Progenitor cell of endocrine pancreas (in vitro differentiated cells): ENCODE measurements around the gene CSRNP3. TPM values are rescaled to one million over a fixed set of nuclear protein-coding genes. Genes with fewer than 3 reads are reported as not detected.

Experiments
- DNase-seq: peaks from one replicate; pipeline ENCODE4 v3.0.0; 2021; ENCODE audit warnings: low spot score; ENCODE audit not compliant: unreplicated experiment
- H3K27ac Mint-ChIP-seq: 2 replicates; pipeline ENCODE4 v1.8.0; 2021; ENCODE audit warnings: mild to moderate bottlenecking, moderate library complexity, mixed read lengths
- H3K27me3 Mint-ChIP-seq: 2 replicates; pipeline ENCODE4 v1.8.0; 2021; ENCODE audit warnings: mixed read lengths
- H3K36me3 Mint-ChIP-seq: 2 replicates; pipeline ENCODE4 v1.8.0; 2022; ENCODE audit warnings: mixed read lengths; ENCODE audit not compliant: insufficient read depth
- H3K4me1 Mint-ChIP-seq: 2 replicates; pipeline ENCODE4 v1.8.0; 2021; ENCODE audit warnings: low read depth, mixed read lengths
- H3K4me3 Mint-ChIP-seq: 2 replicates; pipeline ENCODE4 v1.8.0; 2021; ENCODE audit warnings: low read depth, mild to moderate bottlenecking, moderate library complexity, mixed read lengths
- H3K9me3 Mint-ChIP-seq: 2 replicates; pipeline ENCODE4 v1.8.0; 2021; ENCODE audit warnings: low read depth, mixed read lengths
- total RNA-seq: library from RNA; stranded (reverse); gene quantifications from 2 replicates; pipeline ENCODE4 v1.2.1, GENCODE V29; 2021
- TF ChIP-seq, protein P1 (sequence below): fragments of 200-600 bp; sonication (generic); IDR thresholded peaks from one replicate; pipeline ENCODE4 v1.5.0; 2021; ENCODE audit warnings: antibody characterized with exemption, mild to moderate bottlenecking; ENCODE audit not compliant: unreplicated experiment

Gene CSRNP3
- total RNA-seq, 1 donor from 2014 or later, result 10.7 TPM

DNA sequence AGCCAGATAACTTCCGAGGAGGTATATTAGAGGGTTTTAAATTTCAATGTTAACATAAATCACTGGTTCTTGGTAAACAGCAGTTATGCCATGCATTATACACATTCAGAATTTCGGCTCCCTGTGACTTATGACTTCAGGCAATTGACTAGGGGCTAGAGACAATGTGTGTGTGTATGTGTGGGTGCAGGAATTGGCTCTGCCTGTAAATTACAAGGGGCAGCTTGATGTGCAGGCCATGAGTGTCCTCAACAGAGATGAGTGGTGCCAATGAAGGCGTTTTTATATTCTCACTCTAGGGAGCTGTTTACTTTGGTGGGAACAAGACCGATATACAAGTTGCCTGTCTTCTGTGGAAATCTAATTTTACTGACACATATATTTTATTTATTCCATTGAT, 161.6 kb downstream of the CSRNP3 start:
- no peaks in the 10 kb centered on the region for H3K27me3 Mint-ChIP-seq
- H3K9me3 Mint-ChIP-seq, result no peaks in the 10 kb centered on the region
- TF ChIP-seq, protein P1, sequence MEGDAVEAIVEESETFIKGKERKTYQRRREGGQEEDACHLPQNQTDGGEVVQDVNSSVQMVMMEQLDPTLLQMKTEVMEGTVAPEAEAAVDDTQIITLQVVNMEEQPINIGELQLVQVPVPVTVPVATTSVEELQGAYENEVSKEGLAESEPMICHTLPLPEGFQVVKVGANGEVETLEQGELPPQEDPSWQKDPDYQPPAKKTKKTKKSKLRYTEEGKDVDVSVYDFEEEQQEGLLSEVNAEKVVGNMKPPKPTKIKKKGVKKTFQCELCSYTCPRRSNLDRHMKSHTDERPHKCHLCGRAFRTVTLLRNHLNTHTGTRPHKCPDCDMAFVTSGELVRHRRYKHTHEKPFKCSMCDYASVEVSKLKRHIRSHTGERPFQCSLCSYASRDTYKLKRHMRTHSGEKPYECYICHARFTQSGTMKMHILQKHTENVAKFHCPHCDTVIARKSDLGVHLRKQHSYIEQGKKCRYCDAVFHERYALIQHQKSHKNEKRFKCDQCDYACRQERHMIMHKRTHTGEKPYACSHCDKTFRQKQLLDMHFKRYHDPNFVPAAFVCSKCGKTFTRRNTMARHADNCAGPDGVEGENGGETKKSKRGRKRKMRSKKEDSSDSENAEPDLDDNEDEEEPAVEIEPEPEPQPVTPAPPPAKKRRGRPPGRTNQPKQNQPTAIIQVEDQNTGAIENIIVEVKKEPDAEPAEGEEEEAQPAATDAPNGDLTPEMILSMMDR, result no peak
- H3K27ac Mint-ChIP-seq, result no peak overlapping the region
- peaks cover 6% of the 10 kb centered on the region for H3K4me1 Mint-ChIP-seq
- DNase-seq, result no peak
- H3K4me3 Mint-ChIP-seq, result no peak overlapping the region
- peaks cover 1% of the 10 kb centered on the region for H3K36me3 Mint-ChIP-seq

DNA sequence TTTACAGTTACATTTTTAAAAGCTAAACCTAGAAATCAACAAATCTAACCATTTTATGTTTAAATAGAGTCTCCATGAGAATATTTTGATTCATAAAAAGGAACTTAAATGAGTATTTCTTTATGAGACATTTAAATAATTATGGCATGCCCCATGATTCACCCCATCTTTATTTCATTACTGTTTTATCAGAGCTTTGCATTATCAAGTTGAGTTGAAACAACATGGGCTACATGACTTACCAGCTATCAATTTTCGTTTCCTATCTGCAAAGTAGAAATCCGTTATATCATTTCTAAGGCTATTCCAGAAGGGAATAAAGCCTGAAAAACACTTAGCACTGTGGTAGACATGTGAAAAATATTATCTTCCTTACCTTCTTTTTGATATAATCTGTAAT, 163.1 kb downstream of the CSRNP3 start:
- no peaks in the 10 kb centered on the region for H3K9me3 Mint-ChIP-seq
- TF ChIP-seq, protein P1, result no peak
- peaks cover 1% of the 10 kb centered on the region for H3K36me3 Mint-ChIP-seq
- peaks cover 6% of the 10 kb centered on the region for H3K4me1 Mint-ChIP-seq
- no peak for DNase-seq
- H3K27me3 Mint-ChIP-seq, result no peaks in the 10 kb centered on the region
- H3K27ac Mint-ChIP-seq, result no peak overlapping the region
- no peak overlapping the region for H3K4me3 Mint-ChIP-seq

DNA sequence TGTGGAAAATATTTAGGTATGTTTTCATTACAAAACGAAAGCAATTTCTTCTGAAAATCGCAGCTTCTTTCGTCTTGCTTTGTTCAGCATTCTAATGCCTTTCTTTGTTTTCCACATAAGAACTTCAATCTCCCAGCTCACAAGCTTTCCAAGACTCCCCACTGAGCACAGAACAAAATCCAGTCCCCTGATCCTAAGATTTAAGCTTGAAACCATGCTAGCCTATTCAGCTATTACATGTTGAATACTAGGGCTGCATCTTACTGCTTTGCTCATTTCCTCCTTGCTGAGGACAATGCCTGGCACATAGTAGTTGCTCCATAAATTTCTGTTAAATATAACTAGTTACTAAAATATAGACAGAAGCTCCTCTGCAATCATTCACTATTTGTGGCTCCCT, 163.9 kb downstream of the CSRNP3 start:
- TF ChIP-seq, protein P1, result no peak
- Mint-ChIP-seq H3K27me3 (no peaks in the 10 kb centered on the region), H3K4me3 (no peak overlapping the region), H3K9me3 (no peaks in the 10 kb centered on the region), H3K36me3 (no peaks in the 10 kb centered on the region), H3K27ac (no peak overlapping the region), H3K4me1 (peaks cover 6% of the 10 kb centered on the region)
- no peak for DNase-seq

DNA sequence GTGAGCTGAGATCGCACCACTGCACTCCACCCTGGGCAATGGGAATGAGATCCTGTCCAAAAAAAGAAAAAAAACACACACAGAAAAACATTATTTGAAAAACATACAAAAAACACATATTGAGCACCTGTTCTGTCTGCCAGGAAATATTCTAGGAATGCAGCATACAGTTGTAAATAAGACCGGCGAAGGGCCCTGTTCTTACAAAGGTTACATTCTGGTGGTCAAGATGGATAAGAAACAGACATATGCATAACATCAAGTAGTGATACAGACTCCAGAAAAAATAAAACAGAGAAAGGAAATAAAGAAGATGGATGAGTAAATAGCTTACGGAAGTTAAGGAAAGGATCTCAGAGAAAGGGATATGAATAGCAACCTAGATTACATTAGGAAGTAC, 164.8 kb downstream of the CSRNP3 start:
- Mint-ChIP-seq H3K27me3 (no peaks in the 10 kb centered on the region), H3K9me3 (no peaks in the 10 kb centered on the region), H3K27ac (no peak overlapping the region), H3K36me3 (no peaks in the 10 kb centered on the region), H3K4me3 (no peak overlapping the region), H3K4me1 (peaks cover 6% of the 10 kb centered on the region)
- TF ChIP-seq, protein P1, result no peak
- DNase-seq, result no peak

DNA sequence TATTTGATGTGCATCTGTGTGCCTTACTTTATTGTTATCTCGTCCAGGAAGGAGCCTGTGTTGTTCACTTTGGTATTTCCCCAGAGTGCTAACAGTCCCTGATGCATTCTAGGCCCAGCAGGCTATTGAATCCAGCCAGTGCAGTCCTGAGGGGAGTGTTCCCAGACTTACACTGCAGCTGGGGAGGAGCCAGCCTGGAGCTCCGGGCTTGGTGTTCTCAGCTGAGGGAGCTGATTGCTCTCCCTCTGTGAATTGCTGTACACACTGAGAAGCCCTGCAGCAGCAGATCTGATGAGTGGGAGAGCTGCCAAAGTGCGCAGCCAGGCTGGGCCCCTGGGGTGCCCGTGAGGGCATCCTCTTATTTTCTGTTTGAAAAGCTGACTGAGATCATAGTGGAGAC, 165.4 kb downstream of the CSRNP3 start:
- H3K27ac Mint-ChIP-seq, result no peak overlapping the region
- no peaks in the 10 kb centered on the region for H3K27me3 Mint-ChIP-seq
- no peaks in the 10 kb centered on the region for H3K9me3 Mint-ChIP-seq
- no peak for DNase-seq
- H3K36me3 Mint-ChIP-seq, result no peaks in the 10 kb centered on the region
- H3K4me1 Mint-ChIP-seq, result peaks cover 6% of the 10 kb centered on the region
- H3K4me3 Mint-ChIP-seq, result no peak overlapping the region
- TF ChIP-seq, protein P1, result no peak
